Measurements from ENCODE around the gene SAYSD1.

The SAYSD1 gene

GRCh38 chr6:39128832-39129231 lies 13.8 kb upstream of the SAYSD1 start:
- TF ChIP-seq TAF1 (IDR thresholded peaks at IDR 0.05; ENCODE audit: borderline replicate concordance, insufficient read depth, low read length): no peak
- no peak for TF ChIP-seq SIN3A (IDR thresholded peaks at IDR 0.05; ENCODE audit: borderline replicate concordance, insufficient read depth, low read length)
- no peak for TF ChIP-seq POLR2AphosphoS5 (IDR thresholded peaks at IDR 0.05; ENCODE audit: low read depth, low read length)
- no peak for TF ChIP-seq FOXP2 (optimal IDR thresholded peaks at IDR 0.05; ENCODE audit: borderline replicate concordance, extremely low read depth, extremely low read length, insufficient read depth)

- TF ChIP-seq REST (IDR thresholded peaks at IDR 0.05; ENCODE audit: insufficient read depth in 1 of 2, low read depth in 2 of 2, low read length in 2 of 2) (no peak), SIN3A (IDR thresholded peaks at IDR 0.05; ENCODE audit: borderline replicate concordance, insufficient read depth, low read length) (no peak), TAF1 (IDR thresholded peaks at IDR 0.05; ENCODE audit: borderline replicate concordance, insufficient read depth, low read length) (no peak), POLR2AphosphoS5 (IDR thresholded peaks at IDR 0.05; ENCODE audit: low read depth, low read length) (no peak)
Observed at GRCh38 chr6:39128106-39128505, 13.1 kb upstream of the SAYSD1 start.

GRCh38 chr6:39124114-39124513 lies 9.1 kb upstream of the SAYSD1 start:
- no peak for TF ChIP-seq FOXP2 (optimal IDR thresholded peaks at IDR 0.05; ENCODE audit: borderline replicate concordance, extremely low read depth, extremely low read length, insufficient read depth)
- TF ChIP-seq REST (IDR thresholded peaks at IDR 0.05; ENCODE audit: insufficient read depth in 1 of 2, low read depth in 2 of 2, low read length in 2 of 2): no peak
- no peak for TF ChIP-seq SIN3A (IDR thresholded peaks at IDR 0.05; ENCODE audit: borderline replicate concordance, insufficient read depth, low read length)
- TF ChIP-seq POLR2AphosphoS5 (IDR thresholded peaks at IDR 0.05; ENCODE audit: low read depth, low read length): no peak
- no peak for TF ChIP-seq TAF1 (IDR thresholded peaks at IDR 0.05; ENCODE audit: borderline replicate concordance, insufficient read depth, low read length)

GRCh38 chr6:39118921-39119320 lies 3.9 kb upstream of the SAYSD1 start:
- TF ChIP-seq REST (IDR thresholded peaks at IDR 0.05; ENCODE audit: insufficient read depth in 1 of 2, low read depth in 2 of 2, low read length in 2 of 2) (no peak), POLR2AphosphoS5 (IDR thresholded peaks at IDR 0.05; ENCODE audit: low read depth, low read length) (no peak), SIN3A (IDR thresholded peaks at IDR 0.05; ENCODE audit: borderline replicate concordance, insufficient read depth, low read length) (no peak), TAF1 (IDR thresholded peaks at IDR 0.05; ENCODE audit: borderline replicate concordance, insufficient read depth, low read length) (no peak), FOXP2 (optimal IDR thresholded peaks at IDR 0.05; ENCODE audit: borderline replicate concordance, extremely low read depth, extremely low read length, insufficient read depth) (no peak)

- TF ChIP-seq FOXP2 (optimal IDR thresholded peaks at IDR 0.05; ENCODE audit: borderline replicate concordance, extremely low read depth, extremely low read length, insufficient read depth) (no peak), TAF1 (IDR thresholded peaks at IDR 0.05; ENCODE audit: borderline replicate concordance, insufficient read depth, low read length) (no peak), REST (IDR thresholded peaks at IDR 0.05; ENCODE audit: insufficient read depth in 1 of 2, low read depth in 2 of 2, low read length in 2 of 2) (no peak), SIN3A (IDR thresholded peaks at IDR 0.05; ENCODE audit: borderline replicate concordance, insufficient read depth, low read length) (no peak), POLR2AphosphoS5 (IDR thresholded peaks at IDR 0.05; ENCODE audit: low read depth, low read length) (no peak)
Observed at GRCh38 chr6:39114388-39114703, 640 bp downstream of the SAYSD1 start.

All from PFSK-1 (cell line).